ENCODE data around the gene TEC.

DNA sequence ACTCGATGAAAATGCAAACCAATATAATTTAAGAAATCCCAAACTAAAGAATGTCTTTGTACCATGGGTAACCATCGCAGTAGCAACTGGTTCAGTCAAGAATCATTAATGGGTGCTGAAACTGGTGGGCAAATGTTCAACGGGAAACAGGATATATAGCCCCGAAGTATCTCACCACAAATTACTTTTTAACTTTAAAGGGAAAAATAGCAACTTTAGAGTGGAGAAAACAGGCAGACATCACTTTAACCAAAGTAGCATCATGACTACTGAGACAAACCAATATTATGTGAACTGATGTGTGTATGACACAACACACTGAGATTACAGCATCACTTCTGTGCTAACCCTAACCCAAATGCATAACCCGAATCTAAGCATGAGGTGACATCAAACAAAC is 37.9 kb upstream of the TEC start:
- TF ChIP-seq, protein P1, sequence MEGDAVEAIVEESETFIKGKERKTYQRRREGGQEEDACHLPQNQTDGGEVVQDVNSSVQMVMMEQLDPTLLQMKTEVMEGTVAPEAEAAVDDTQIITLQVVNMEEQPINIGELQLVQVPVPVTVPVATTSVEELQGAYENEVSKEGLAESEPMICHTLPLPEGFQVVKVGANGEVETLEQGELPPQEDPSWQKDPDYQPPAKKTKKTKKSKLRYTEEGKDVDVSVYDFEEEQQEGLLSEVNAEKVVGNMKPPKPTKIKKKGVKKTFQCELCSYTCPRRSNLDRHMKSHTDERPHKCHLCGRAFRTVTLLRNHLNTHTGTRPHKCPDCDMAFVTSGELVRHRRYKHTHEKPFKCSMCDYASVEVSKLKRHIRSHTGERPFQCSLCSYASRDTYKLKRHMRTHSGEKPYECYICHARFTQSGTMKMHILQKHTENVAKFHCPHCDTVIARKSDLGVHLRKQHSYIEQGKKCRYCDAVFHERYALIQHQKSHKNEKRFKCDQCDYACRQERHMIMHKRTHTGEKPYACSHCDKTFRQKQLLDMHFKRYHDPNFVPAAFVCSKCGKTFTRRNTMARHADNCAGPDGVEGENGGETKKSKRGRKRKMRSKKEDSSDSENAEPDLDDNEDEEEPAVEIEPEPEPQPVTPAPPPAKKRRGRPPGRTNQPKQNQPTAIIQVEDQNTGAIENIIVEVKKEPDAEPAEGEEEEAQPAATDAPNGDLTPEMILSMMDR (IDR thresholded peaks at IDR 0.05), result no peak
- TF ChIP-seq POLR2A (IDR thresholded peaks at IDR 0.05), result no peak
